Measurements from ENCODE around the gene PROM2. TPM values are rescaled to one million over a fixed set of nuclear protein-coding genes. Genes with fewer than 3 reads are reported as not detected.

The PROM2 gene
- total and polyA plus RNA-seq, 12 donors: 0.07 to 4.5 (median 0.84) TPM; not detected in 2

GRCh38 chr2:95278051-95278471 is 3.8 kb downstream of the PROM2 start:
- DNase-seq: peak in 1 of 7 donors; percentile 15
- Histone ChIP-seq H3K27me3 (no peaks in the 10 kb centered on the region), H3K27ac (no peak overlapping the region), H3K4me1 (replicated peaks in 1 of 2) (no peaks in the 10 kb centered on the region), H3K9me3 (replicated peaks in 1 of 3) (no peaks in the 10 kb centered on the region), H3K36me3 (replicated peaks in 1 of 2) (no peaks in the 10 kb centered on the region), H3K4me3 (no peak overlapping the region)
- no peak for TF ChIP-seq POLR2A (IDR thresholded peaks at IDR 0.05)
- TF ChIP-seq, protein P1, sequence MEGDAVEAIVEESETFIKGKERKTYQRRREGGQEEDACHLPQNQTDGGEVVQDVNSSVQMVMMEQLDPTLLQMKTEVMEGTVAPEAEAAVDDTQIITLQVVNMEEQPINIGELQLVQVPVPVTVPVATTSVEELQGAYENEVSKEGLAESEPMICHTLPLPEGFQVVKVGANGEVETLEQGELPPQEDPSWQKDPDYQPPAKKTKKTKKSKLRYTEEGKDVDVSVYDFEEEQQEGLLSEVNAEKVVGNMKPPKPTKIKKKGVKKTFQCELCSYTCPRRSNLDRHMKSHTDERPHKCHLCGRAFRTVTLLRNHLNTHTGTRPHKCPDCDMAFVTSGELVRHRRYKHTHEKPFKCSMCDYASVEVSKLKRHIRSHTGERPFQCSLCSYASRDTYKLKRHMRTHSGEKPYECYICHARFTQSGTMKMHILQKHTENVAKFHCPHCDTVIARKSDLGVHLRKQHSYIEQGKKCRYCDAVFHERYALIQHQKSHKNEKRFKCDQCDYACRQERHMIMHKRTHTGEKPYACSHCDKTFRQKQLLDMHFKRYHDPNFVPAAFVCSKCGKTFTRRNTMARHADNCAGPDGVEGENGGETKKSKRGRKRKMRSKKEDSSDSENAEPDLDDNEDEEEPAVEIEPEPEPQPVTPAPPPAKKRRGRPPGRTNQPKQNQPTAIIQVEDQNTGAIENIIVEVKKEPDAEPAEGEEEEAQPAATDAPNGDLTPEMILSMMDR (IDR thresholded peaks at IDR 0.05): no peak
- intact Hi-C loops (cut with DNase I): no loop called here
- 86 to 97% (median 93%) methylated on average over 7 of the region's 7 CpGs for WGBS, 4 donors

DNA sequence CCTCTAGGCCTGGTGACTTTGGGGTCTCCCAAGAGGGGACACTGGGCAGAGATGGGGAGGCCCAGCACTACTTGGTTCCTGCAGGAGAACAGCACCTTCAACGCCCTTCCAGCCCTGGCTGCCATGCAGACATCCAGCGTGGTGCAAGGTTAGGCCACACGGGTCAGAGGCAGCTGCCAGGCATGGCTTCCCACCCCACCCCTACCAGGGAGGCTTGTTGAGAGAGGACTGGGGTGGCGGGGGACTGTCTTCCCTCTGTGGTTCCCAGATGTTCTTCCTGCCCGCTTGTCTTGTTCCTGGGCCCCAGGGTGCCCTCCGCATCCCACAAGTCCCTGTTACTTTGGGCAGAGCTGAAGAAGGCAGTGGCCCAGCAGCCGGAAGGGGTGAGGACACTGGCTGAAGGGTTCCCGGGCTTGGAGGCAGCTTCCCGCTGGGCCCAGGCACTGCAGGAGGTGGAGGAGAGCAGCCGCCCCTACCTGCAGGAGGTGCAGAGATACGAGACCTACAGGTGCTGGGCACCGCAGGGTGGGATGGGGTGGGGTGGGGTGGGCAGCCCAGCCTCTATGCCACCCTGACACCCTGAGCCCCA is 4.5 kb downstream of the PROM2 start:
- 90 to 93% (median 91%) methylated on average over 3 to 12 of the region's 12 CpGs for WGBS, 4 donors
- Histone ChIP-seq H3K27ac (no peak overlapping the region), H3K27me3 (no peaks in the 10 kb centered on the region), H3K4me1 (replicated peaks in 1 of 2) (no peaks in the 10 kb centered on the region), H3K36me3 (replicated peaks in 1 of 2) (no peaks in the 10 kb centered on the region), H3K4me3 (no peak overlapping the region), H3K9me3 (replicated peaks in 1 of 3) (no peaks in the 10 kb centered on the region)
- intact Hi-C loops (cut with DNase I): no loop called here
- TF ChIP-seq, protein P1 (IDR thresholded peaks at IDR 0.05): no peak
- TF ChIP-seq POLR2A (IDR thresholded peaks at IDR 0.05): no peak
- no peak for DNase-seq

DNA sequence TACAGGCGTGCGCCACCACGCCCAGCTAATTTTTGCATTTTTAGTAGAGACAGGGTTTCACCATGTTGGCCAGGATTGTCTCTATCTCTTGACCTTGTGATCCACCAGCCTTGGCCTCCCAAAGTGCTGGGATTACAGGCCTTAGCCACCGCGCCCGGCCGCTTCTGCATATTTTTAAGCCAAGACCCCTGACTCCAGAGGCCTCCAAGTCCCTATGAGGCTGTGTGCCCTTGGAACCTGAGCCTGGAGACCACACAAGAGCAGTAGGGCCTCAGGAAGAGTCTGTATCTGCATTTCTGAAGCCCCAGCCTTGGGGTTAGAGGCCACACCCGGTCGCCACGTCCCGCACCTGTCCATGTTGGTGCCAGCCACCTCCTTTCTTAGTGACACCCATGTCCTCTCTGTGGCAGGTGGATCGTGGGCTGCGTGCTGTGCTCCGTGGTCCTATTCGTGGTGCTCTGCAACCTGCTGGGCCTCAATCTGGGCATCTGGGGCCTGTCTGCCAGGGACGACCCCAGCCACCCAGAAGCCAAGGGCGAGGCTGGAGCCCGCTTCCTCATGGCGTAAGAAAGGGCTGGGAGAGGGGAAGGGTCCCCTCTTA is 5.3 kb downstream of the PROM2 start:
- no peak for DNase-seq
- Histone ChIP-seq H3K9me3 (replicated peaks in 1 of 3) (no peaks in the 10 kb centered on the region), H3K4me3 (no peak overlapping the region), H3K27me3 (no peaks in the 10 kb centered on the region), H3K36me3 (replicated peaks in 1 of 2) (no peaks in the 10 kb centered on the region), H3K27ac (no peak overlapping the region), H3K4me1 (replicated peaks in 1 of 2) (no peaks in the 10 kb centered on the region)
- 86 to 94% (median 89%) methylated on average over 11 to 19 of the region's 19 CpGs for WGBS, 4 donors
- TF ChIP-seq POLR2A (IDR thresholded peaks at IDR 0.05): no peak
- TF ChIP-seq, protein P1 (IDR thresholded peaks at IDR 0.05): no peak
- intact Hi-C loops (cut with DNase I): no loop called here

GRCh38 chr2:95281071-95281470 is 6.8 kb downstream of the PROM2 start:
- no peak for TF ChIP-seq POLR2A (IDR thresholded peaks at IDR 0.05)
- TF ChIP-seq, protein P1 (IDR thresholded peaks at IDR 0.05): no peak
- intact Hi-C loops (cut with DNase I): no loop called here
- Histone ChIP-seq H3K27ac (no peak overlapping the region), H3K9me3 (replicated peaks in 1 of 3) (no peaks in the 10 kb centered on the region), H3K4me3 (no peak overlapping the region), H3K36me3 (replicated peaks in 1 of 2) (no peaks in the 10 kb centered on the region), H3K27me3 (no peaks in the 10 kb centered on the region), H3K4me1 (replicated peaks in 1 of 2) (no peaks in the 10 kb centered on the region)
- WGBS, 4 donors: 79 to 97% (median 89%) methylated on average over 5 to 8 of the region's 8 CpGs
- no peak for DNase-seq
